GM10266 (cell line): Measurements from ENCODE around the gene NMNAT1.
"Not testable (repeated sequence)": the region's sequence is repeated elsewhere in the genome, so short reads cannot be mapped to it uniquely, and the experiment has no call there.

Experiments
- DNase-seq: peaks from one replicate; pipeline ENCODE4 v3.0.0; 2012; ENCODE audit errors: extremely low spot score
- CTCF ChIP-seq: IDR thresholded peaks from 2 replicates; pipeline ENCODE4 v1.5.1; 2012; ENCODE audit warnings: mild to moderate bottlenecking, low read depth; ENCODE audit not compliant: control insufficient read depth, insufficient read depth; ENCODE audit errors: missing control alignments

The NMNAT1 gene

GRCh38 chr1:10022656-10023055 lies 79.4 kb downstream of the NMNAT1 start:
- DNase-seq, result no peak
- TF ChIP-seq CTCF, result no peak

- no peak for TF ChIP-seq CTCF
- no peak for DNase-seq
Measured at GRCh38 chr1:10025354-10025753, 82.1 kb downstream of the NMNAT1 start.

- no peak for TF ChIP-seq CTCF
- no peak for DNase-seq
Measured at GRCh38 chr1:10027027-10027426, 83.8 kb downstream of the NMNAT1 start.

GRCh38 chr1:10028956-10029500 lies 85.8 kb downstream of the NMNAT1 start:
- DNase-seq, result not testable (repeated sequence)

GRCh38 chr1:10031461-10031860 lies 88.2 kb downstream of the NMNAT1 start:
- DNase-seq, result no peak
- TF ChIP-seq CTCF, result no peak

GRCh38 chr1:10032590-10033358 lies 89.5 kb downstream of the NMNAT1 start, which contains the start of gene UBE4B:
Gene UBE4B, plus strand, starts transcription at chr1:10032958. Its CDS starts 713 bp downstream, at chr1:10033671.
- DNase-seq, result peak; percentile 99
- TF ChIP-seq CTCF, result peak; percentile 86

- peak; percentile 25 for DNase-seq
- TF ChIP-seq CTCF, result no peak
Measured at GRCh38 chr1:10033359-10033845, 90.1 kb downstream of the NMNAT1 start.
